22Rv1 (cell line): ENCODE results near the gene COX8A.

Experiments
- H3K27ac ChIP-seq: fragments of 450-650 bp; 2 replicates; pipeline ENCODE4 v1.5.1; 2017
- ZFX ChIP-seq: fragments of 450-650 bp; IDR thresholded peaks from 2 replicates; pipeline ENCODE4 v1.6.1; 2017; ENCODE audit warnings: antibody characterized with exemption, borderline replicate concordance
- TF ChIP-seq, protein P1 (sequence below): fragments of 450-650 bp; IDR thresholded peaks from 2 replicates; pipeline ENCODE4 v1.5.1; 2017; ENCODE audit warnings: mild to moderate bottlenecking

Gene COX8A

DNA sequence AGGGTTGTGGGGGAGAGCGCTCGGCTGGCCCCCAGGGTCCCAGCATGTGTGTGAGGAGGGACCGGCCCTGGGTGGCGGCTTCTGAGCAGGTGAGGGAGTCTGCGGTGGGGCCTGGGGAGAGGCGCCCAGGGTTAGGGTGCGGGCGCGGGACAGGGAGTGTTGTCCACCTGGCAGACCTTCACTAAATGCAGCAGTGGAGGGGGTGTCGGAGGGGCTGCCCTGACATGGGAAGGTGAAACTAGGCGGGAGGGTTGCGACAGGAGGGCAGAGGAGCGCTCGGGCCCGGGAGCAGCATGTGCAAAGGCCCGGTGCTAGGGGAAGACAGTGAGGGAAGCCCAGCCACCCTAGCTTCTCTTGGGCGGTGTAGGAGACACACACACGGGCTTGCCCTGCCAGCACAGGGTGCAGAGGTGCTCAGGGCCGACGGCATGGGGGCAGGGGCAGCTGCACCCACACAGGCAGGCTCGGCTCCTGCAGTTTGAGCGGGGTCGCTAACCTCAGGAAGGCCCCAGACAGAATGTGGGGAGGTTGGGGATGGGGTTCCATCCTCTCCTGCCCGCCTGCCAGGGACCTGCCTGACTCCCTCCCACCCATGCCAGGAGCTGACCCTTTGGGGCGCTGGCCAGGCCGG lies 34.0 kb downstream of the COX8A start:
- H3K27ac ChIP-seq = peak overlapping the region; percentile 94

DNA sequence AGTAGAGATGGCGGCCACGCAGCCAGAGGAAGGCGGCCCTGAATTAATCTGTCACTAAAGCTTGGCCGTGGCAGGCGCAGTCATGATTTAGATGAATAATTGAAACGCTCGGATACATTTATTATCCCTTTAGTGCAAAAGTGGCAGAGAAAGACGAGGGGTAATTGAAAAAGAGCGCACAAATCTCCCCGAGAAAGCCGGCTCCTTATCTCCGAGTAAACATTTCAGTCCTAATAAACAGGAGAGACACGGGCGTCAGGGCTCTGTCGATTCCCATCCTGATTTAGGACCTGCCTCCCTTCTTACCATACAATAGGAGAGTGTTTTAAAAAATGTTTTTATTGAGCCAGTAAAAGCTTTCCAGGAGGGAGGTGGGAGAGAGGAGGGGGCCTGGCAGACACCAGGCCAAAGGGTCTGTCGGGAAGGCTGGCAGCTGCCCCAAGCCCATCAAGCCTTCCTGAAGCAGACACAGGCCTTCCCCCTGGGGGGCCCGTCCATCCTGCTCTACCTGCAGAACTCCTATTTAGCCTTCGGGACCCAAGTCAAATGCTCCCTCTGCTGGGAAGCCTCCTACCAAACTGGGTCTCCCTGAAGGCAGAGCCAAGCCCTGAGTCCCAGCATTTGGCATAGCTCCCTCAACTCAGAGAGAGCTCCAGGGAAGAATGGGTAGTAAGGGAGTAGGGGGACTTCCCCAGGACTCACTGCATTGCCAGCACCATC lies 34.7 kb downstream of the COX8A start:
- TF ChIP-seq, protein P1, sequence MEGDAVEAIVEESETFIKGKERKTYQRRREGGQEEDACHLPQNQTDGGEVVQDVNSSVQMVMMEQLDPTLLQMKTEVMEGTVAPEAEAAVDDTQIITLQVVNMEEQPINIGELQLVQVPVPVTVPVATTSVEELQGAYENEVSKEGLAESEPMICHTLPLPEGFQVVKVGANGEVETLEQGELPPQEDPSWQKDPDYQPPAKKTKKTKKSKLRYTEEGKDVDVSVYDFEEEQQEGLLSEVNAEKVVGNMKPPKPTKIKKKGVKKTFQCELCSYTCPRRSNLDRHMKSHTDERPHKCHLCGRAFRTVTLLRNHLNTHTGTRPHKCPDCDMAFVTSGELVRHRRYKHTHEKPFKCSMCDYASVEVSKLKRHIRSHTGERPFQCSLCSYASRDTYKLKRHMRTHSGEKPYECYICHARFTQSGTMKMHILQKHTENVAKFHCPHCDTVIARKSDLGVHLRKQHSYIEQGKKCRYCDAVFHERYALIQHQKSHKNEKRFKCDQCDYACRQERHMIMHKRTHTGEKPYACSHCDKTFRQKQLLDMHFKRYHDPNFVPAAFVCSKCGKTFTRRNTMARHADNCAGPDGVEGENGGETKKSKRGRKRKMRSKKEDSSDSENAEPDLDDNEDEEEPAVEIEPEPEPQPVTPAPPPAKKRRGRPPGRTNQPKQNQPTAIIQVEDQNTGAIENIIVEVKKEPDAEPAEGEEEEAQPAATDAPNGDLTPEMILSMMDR = no peak
- TF ChIP-seq ZFX = no peak
- H3K27ac ChIP-seq = peak overlapping the region; percentile 94

More for the DNA sequence above, 34.0 kb downstream of the COX8A start:
- no peak for TF ChIP-seq ZFX
- TF ChIP-seq, protein P1 = no peak

- TF ChIP-seq ZFX = no peak
- TF ChIP-seq, protein P1 = no peak
- peak overlapping the region; percentile 94 for H3K27ac ChIP-seq
Observed at GRCh38 chr11:64009710-64010109, 35.3 kb downstream of the COX8A start.

DNA sequence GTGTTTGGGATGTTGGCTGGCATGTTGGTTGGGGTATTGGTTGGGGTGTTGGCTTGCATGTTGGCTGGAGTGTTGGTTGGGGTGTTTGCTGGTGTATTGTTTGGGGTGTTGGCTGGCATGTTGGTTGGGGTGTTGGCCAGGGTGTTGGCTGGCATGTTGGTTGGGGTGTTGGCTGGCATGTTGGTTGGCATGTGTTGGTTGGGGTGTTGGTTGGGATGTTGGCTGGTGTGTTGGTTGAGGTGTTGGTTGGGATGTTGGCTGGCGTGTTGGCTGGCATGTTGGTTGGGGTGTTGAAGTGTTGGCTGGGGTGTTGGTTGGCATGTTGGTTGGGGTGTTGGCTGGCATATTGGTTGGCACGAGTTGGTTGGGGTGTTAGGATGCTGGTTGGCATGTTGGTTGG lies 36.4 kb downstream of the COX8A start:
- H3K27ac ChIP-seq = peak overlapping the region; percentile 60
- TF ChIP-seq, protein P1 = no peak
- TF ChIP-seq ZFX = no peak

DNA sequence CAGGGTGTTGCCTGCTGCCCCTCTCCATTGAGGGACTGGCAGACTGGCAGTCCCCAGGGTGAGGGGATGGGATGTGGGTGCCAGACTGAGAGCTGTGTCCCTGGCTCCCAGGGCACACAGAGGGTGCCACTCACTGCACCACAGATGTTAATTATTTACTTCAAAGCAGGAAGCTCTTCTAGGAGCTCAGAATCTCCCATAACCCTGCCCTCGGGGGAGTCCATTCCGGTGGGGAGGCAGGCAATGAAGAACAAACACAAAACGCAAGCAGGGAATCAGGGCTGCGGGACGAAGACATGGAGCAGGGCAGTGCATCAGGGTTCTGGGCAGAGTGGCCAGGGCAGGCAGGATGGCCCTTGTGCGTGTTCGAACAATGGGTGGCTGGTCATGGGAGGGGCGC lies 37.0 kb downstream of the COX8A start:
- no peak for TF ChIP-seq ZFX
- TF ChIP-seq, protein P1 = no peak
- H3K27ac ChIP-seq = peak overlapping the region; percentile 60

DNA sequence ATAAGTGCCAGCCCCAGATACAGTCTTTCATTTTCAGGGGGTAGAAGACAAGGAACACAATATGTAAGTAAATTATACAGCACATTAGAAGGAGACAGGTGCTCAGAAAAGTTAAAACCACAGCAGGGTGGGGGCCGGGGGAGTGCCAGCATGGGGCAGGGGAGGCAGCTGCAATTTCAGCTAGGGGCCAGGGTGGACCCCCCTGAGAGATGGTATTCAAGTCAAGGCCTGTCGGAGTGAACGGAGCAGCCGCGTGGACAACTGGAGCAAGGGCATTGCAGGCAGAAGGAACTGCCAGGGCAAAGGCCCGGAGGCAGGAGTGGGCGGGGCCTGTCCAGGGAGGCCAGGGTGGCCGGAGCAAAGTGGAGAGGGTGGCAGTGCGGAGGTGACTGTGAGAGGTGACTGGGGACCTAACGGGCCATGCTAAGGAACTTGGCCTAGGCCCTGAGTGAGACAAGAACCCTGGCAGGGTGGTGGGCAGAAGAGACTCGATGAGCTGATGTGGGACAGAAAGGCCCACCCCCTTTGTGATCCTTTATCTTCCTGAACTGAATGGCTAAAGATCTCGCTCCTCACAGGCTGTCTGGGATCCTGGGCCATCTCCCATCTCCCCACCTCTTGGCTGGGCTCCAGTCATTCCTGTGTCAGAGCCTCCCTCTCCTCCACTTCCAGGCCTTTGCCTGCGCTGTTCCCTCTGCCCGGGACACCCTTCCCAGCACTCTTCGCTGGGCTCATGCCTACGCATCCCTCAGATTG lies 38.9 kb downstream of the COX8A start:
- TF ChIP-seq ZFX = no peak
- TF ChIP-seq, protein P1 = no peak

GRCh38 chr11:64014356-64014755 lies 39.9 kb downstream of the COX8A start:
- TF ChIP-seq ZFX = no peak
- TF ChIP-seq, protein P1 = no peak
- no peak overlapping the region for H3K27ac ChIP-seq

More for the DNA sequence above, 38.9 kb downstream of the COX8A start:
- peak overlapping the region; percentile 34; the same call in 1 of the 2 replicates for H3K27ac ChIP-seq
